NB4 (cell line): ENCODE data around the gene SH3PXD2A.

ENCODE experiments used
- DNase-seq: peaks from one replicate; pipeline ENCODE4 v3.0.0; 2010; ENCODE audit warnings: low read depth
- H3K4me3 ChIP-seq: one replicate; pipeline ENCODE4 v1.5.1; 2011; ENCODE audit warnings: mild to moderate bottlenecking, low read depth, low read length, moderate library complexity
- MAX ChIP-seq: IDR thresholded peaks from 2 replicates; pipeline ENCODE4 v1.6.1; 2011; ENCODE audit warnings: low read depth, low read length
- MYC ChIP-seq: IDR thresholded peaks from 2 replicates; pipeline ENCODE4 v1.6.1; 2011; ENCODE audit warnings: low read depth, low read length
- POLR2A ChIP-seq: IDR thresholded peaks from 2 replicates; pipeline ENCODE4 v1.6.1; 2011; ENCODE audit warnings: mild to moderate bottlenecking; ENCODE audit not compliant: insufficient read length; ENCODE audit errors: extremely low read depth
- TF ChIP-seq, protein P1 (sequence below): IDR thresholded peaks from one replicate; pipeline ENCODE4 v1.5.1; 2012; ENCODE audit warnings: low read depth, low read length

SH3PXD2A gene, protein sequence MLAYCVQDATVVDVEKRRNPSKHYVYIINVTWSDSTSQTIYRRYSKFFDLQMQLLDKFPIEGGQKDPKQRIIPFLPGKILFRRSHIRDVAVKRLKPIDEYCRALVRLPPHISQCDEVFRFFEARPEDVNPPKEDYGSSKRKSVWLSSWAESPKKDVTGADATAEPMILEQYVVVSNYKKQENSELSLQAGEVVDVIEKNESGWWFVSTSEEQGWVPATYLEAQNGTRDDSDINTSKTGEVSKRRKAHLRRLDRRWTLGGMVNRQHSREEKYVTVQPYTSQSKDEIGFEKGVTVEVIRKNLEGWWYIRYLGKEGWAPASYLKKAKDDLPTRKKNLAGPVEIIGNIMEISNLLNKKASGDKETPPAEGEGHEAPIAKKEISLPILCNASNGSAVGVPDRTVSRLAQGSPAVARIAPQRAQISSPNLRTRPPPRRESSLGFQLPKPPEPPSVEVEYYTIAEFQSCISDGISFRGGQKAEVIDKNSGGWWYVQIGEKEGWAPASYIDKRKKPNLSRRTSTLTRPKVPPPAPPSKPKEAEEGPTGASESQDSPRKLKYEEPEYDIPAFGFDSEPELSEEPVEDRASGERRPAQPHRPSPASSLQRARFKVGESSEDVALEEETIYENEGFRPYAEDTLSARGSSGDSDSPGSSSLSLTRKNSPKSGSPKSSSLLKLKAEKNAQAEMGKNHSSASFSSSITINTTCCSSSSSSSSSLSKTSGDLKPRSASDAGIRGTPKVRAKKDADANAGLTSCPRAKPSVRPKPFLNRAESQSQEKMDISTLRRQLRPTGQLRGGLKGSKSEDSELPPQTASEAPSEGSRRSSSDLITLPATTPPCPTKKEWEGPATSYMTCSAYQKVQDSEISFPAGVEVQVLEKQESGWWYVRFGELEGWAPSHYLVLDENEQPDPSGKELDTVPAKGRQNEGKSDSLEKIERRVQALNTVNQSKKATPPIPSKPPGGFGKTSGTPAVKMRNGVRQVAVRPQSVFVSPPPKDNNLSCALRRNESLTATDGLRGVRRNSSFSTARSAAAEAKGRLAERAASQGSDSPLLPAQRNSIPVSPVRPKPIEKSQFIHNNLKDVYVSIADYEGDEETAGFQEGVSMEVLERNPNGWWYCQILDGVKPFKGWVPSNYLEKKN

GRCh38 chr10:103855424-103855823 lies at the start of gene SH3PXD2A:
Gene SH3PXD2A, minus strand, starts transcription at chr10:103855576. Its CDS starts 310 bp downstream, at chr10:103855266.
- H3K4me3 ChIP-seq, result peak within 1 kb of the TSS; percentile 50
- TF ChIP-seq MAX (no peak), MYC (no peak), POLR2A (no peak)
- TF ChIP-seq, protein P1, sequence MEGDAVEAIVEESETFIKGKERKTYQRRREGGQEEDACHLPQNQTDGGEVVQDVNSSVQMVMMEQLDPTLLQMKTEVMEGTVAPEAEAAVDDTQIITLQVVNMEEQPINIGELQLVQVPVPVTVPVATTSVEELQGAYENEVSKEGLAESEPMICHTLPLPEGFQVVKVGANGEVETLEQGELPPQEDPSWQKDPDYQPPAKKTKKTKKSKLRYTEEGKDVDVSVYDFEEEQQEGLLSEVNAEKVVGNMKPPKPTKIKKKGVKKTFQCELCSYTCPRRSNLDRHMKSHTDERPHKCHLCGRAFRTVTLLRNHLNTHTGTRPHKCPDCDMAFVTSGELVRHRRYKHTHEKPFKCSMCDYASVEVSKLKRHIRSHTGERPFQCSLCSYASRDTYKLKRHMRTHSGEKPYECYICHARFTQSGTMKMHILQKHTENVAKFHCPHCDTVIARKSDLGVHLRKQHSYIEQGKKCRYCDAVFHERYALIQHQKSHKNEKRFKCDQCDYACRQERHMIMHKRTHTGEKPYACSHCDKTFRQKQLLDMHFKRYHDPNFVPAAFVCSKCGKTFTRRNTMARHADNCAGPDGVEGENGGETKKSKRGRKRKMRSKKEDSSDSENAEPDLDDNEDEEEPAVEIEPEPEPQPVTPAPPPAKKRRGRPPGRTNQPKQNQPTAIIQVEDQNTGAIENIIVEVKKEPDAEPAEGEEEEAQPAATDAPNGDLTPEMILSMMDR, result no peak
- peak; percentile 59 for DNase-seq

DNA sequence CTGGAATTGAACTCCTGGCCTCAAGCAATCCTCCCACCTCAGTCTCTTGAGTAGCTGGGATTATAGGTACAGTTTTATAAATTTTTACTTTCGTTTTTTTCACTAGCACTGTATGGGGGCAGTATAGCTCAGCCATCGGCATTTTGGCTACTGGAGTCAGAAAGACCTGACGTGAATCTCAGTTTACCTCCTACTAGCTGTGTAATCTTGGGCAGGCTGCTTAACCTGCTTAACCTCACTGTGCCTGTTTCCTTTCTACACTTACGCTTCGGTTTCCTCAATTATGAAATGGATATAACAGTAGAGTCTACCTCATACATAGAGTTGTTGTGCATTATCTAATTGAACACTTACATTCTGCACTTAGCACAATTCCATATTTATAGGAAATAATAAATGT lies 45.9 kb upstream of the SH3PXD2A start:
- H3K4me3 ChIP-seq, result no peak overlapping the region
- TF ChIP-seq, protein P1, result no peak
- TF ChIP-seq POLR2A (no peak), MAX (no peak), MYC (no peak)

DNA sequence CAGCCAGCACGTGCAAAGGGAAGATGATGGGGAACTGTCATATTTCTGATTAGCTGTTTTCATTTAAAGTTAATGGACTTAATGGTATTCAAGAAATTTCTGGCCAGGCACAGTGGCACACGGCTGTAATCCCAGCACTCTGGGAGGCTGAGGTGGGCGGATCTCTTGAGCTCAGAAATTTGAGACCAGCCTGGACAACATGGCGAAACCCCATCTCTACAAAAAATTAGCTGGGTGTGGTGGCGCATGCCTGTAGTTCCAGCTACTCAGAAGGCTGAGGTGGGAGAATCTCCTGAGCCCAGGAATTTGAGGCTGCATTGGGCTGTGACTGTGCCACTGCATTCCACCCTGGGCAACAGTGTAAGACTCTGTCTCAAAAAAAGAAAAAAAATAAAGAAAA lies 43.9 kb upstream of the SH3PXD2A start:
- DNase-seq, result no peak
- TF ChIP-seq POLR2A, result no peak
- TF ChIP-seq, protein P1, result no peak
- H3K4me3 ChIP-seq, result no peak overlapping the region

More for the DNA sequence above, 45.9 kb upstream of the SH3PXD2A start:
- no peak for DNase-seq

DNA sequence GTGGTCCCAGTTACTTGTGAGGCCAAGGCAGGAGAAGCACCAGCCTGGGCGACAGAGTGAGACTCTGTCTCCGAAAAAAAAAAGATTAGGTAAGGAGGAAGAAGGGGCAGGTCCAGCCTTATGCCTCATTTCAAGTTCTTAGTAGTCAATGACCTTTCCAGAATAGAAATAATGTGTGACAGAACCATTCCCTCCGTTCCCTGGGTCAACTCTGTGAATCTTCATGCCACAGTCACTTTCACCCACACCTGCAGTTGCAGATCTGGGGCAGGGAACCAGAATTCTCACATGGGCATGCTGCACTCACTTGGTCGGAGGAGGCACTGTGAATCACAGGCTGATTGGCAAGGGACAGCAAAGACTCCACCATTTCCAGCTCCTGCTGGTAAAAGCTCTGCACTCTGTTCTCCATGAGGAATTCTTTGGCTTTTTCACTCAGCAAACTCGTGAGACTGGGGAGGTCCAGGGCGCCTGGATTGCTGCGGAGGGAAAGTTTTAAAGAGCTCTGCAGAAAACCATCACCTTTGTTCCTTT lies 41.9 kb upstream of the SH3PXD2A start:
- no peak overlapping the region for H3K4me3 ChIP-seq
- no peak for TF ChIP-seq MAX
- TF ChIP-seq, protein P1, result no peak
- no peak for TF ChIP-seq MYC
- DNase-seq, result no peak

- DNase-seq, result no peak
- TF ChIP-seq MAX (no peak), MYC (no peak), POLR2A (no peak)
- TF ChIP-seq, protein P1, result no peak
Observed at GRCh38 chr10:103896225-103896624, 40.8 kb upstream of the SH3PXD2A start.

More at GRCh38 chr10:103896225-103896624, 40.8 kb upstream of the SH3PXD2A start:
- H3K4me3 ChIP-seq, result no peak overlapping the region
